Transverse colon (tissue), 4 donors: Measurements from ENCODE around the gene MYZAP. TPM values are rescaled to one million over a fixed set of nuclear protein-coding genes. Genes with fewer than 3 reads are reported as not detected.

ENCODE experiments used
- DNase-seq: peaks from one replicate; pipeline ENCODE4 v3.0.0-alpha.2; 2019
- H3K27ac ChIP-seq, 4 donors: fragments of 200-600 bp; sonication (generic); 2 replicates each; pipeline ENCODE4 v1.5.1; 2016 to 2018; ENCODE audit warnings: inconsistent platforms in 4 of 4
- H3K27me3 ChIP-seq: fragments of 200-600 bp; sonication (generic); 2 replicates; pipeline ENCODE4 v1.5.1; 2017; ENCODE audit warnings: inconsistent platforms
- H3K36me3 ChIP-seq, 4 donors: fragments of 200-600 bp; sonication (generic); 2 replicates each; pipeline ENCODE4 v1.5.1; 2017 to 2019; ENCODE audit warnings: inconsistent platforms in 4 of 4
- H3K4me1 ChIP-seq, 4 donors: fragments of 200-600 bp; sonication (generic); 2 replicates each; pipeline ENCODE4 v1.5.1; 2017 to 2020; ENCODE audit warnings: inconsistent platforms in 4 of 4
- H3K4me3 ChIP-seq, 4 donors: fragments of 200-600 bp; sonication (generic); 1 replicate in 1 of 4; 2 replicates in 3 of 4; pipeline versions ENCODE4 v1.5.1 to v1.6.1; 2017 to 2019; ENCODE audit warnings: inconsistent platforms in 4 of 4
- H3K9me3 ChIP-seq, 2 donors: fragments of 200-600 bp; sonication (generic); 2 replicates each; pipeline ENCODE4 v1.5.1; 2017 to 2019; ENCODE audit warnings: inconsistent platforms in 2 of 2
- EP300 ChIP-seq: sonication (generic); formaldehyde crosslinking; IDR thresholded peaks from one replicate; pipeline ENCODE4 v1.6.1; 2017; ENCODE audit warnings: antibody characterized with exemption, low read depth
- POLR2A ChIP-seq: fragments of 450-650 bp; IDR thresholded peaks from one replicate; pipeline ENCODE4 v1.6.1; 2016; ENCODE audit warnings: antibody characterized with exemption, mild to moderate bottlenecking, moderate library complexity
- POLR2AphosphoS5 ChIP-seq, 3 donors: sonication (generic); formaldehyde crosslinking; IDR thresholded peaks; one replicate each; pipeline ENCODE4 v1.6.1; 2016; ENCODE audit warnings: antibody characterized with exemption in 3 of 3
- WGBS, 2 donors: methylation state at CpG; one replicate each; pipeline ENCODE4 v1.1.5; 2018; ENCODE audit warnings: low coverage in 1 of 2; 5-methylcytosine and 5-hydroxymethylcytosine counted together
- in situ Hi-C, 4 donors: fragments of 200-750 bp; cut with MboI; loops; one replicate each; pipeline versions ENCODE4 v1.15.0 to v1.15.1; 2017; ENCODE audit warnings: low sequenced_read_pairs in 3 of 4, low pct_ligation_motif_present in 1 of 4, low pct_unique_long_range_greater_than_20kb in 1 of 4
- intact Hi-C: fragments of 100-400 bp; cut with DNase I; formaldehyde crosslinking; loops from one replicate; pipeline ENCODE4 v1.15.1; 2023; ENCODE audit warnings: low total_unique reads
- total RNA-seq, 4 donors: library from RNA; depleted of rRNA; stranded (reverse); fragments of >200 nt; gene quantifications; one replicate each; pipeline ENCODE4 v1.1.0, GENCODE V29; 2016
- TF ChIP-seq, protein P1 (sequence below), 5 experiments: fragments of 200-600 bp in 3 of 5; fragments of 450-650 bp in 2 of 5; sonication (generic) in 3 of 5; IDR thresholded peaks; 1 replicate in 2 of 5; 2 replicates in 3 of 5; pipeline ENCODE4 v1.5.1; 2016 to 2017; ENCODE audit warnings: antibody characterized with exemption in 5 of 5, inconsistent platforms in 3 of 5, mild to moderate bottlenecking in 2 of 5, moderate library complexity in 1 of 5

MYZAP gene
- total RNA-seq, 4 donors from 2014 or later, result 1.00 to 24.3 (median 10.7) TPM

DNA sequence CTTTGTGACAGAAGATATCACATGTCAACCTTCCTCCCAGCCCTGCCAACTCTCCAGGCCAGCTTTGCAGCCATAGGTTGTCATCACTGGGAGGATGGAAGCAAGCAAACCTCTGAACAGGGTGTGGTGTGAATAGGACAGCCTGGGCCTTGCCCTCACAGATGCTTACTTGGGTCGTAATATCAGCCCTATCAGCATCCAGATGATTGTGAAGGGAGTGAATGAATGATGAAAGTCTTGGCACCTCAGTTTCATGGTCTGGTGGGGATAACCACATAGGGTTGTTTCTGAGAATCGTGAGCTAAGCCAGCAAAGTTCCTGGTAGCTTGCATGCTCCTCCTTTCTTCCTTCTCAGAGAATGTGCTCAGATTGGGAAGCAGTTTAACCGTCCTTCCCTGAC, 59.7 kb downstream of the MYZAP start:
- Histone ChIP-seq H3K4me3 (no peak overlapping the region), H3K4me1 (no peaks in the 10 kb centered on the region), H3K36me3 (no peaks in the 10 kb centered on the region), H3K27ac (no peak overlapping the region), H3K27me3 (no peaks in the 10 kb centered on the region), H3K9me3 (no peaks in the 10 kb centered on the region)
- intact Hi-C loops (no loop called here), in situ Hi-C loops (loop anchor here in 3 of 4 donors (25.0 kb wide), 2 partner anchors 211 to 411 kb away; partner anchors contain the start of gene ALDH1A2 (in 1 of the 3))
- no peak for TF ChIP-seq EP300
- TF ChIP-seq POLR2AphosphoS5 (IDR thresholded peaks at IDR 0.05), result no peak
- WGBS, 2 donors, result 70 to 100% methylated on average over 1 to 3 of the region's 3 CpGs
- no peak for DNase-seq

DNA sequence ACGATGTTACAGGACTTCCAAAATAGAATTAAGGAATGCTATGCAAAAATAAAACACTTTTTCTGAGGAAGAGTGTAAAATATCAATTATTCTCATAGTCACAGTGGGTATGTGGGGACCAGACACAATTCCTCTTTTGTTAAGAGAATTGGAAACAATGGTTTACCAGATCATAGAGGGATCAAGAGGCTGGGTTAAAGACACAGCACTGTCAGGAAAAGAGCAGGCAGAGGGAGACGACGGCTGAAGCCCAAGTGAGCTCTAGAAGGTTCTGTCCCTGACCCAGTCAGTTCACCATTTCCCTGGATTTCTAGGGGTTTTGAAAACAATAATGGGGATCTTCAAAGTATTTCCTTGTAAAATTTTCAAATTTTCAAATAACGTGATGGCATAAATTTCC, 60.8 kb downstream of the MYZAP start:
- TF ChIP-seq, protein P1, sequence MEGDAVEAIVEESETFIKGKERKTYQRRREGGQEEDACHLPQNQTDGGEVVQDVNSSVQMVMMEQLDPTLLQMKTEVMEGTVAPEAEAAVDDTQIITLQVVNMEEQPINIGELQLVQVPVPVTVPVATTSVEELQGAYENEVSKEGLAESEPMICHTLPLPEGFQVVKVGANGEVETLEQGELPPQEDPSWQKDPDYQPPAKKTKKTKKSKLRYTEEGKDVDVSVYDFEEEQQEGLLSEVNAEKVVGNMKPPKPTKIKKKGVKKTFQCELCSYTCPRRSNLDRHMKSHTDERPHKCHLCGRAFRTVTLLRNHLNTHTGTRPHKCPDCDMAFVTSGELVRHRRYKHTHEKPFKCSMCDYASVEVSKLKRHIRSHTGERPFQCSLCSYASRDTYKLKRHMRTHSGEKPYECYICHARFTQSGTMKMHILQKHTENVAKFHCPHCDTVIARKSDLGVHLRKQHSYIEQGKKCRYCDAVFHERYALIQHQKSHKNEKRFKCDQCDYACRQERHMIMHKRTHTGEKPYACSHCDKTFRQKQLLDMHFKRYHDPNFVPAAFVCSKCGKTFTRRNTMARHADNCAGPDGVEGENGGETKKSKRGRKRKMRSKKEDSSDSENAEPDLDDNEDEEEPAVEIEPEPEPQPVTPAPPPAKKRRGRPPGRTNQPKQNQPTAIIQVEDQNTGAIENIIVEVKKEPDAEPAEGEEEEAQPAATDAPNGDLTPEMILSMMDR (IDR thresholded peaks at IDR 0.05), result no peak
- TF ChIP-seq POLR2AphosphoS5 (IDR thresholded peaks at IDR 0.05) (no peak), POLR2A (no peak), EP300 (no peak)
- whole genome bisulfite sequencing, 2 donors, result 81 to 86% methylated on average over 4 of the region's 4 CpGs
- in situ Hi-C loops (loop anchor here in 3 of 4 donors (25.0 kb wide), 2 partner anchors 210 to 410 kb away; partner anchors contain the start of gene ALDH1A2 (in 1 of the 3)), intact Hi-C loops (no loop called here)
- H3K27ac ChIP-seq, result no peak overlapping the region
- H3K9me3 ChIP-seq, result no peaks in the 10 kb centered on the region
- H3K27me3 ChIP-seq, result no peaks in the 10 kb centered on the region
- H3K4me1 ChIP-seq, result no peaks in the 10 kb centered on the region
- no peaks in the 10 kb centered on the region for H3K36me3 ChIP-seq
- H3K4me3 ChIP-seq, result no peak overlapping the region
- DNase-seq, result no peak

DNA sequence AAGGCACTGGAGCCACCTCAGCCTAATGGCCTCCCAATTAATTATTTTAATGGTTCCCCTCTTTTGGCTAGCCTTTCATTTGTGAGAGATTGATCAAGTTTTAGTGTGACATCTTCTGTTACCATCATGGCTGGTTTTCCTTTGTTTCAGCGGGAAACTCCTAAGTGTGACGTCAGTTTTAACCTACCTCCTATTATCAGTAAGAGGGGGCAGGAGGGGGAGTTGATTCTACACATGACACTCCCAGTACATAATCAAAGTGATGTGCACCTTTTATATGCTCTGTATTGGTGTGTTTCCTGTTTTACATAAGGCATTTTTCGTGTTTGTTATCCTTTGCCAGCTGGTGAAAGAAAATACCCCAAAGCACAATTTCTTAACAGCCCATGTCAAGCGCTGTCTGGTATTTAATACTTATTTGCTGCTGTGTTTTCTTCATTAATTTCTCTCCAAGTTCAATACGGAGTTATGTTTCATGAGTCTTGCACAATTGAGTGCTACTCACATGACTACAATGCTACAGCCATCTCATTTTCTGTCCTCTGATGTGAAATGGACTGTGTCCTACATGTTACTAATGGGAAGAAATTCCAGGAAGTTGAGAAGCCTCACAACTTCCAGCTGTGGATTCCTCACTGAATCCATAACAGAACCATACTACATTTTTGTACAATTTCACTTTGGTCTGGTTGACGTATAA, 62.6 kb downstream of the MYZAP start:
- in situ Hi-C loops (loop anchor here in 3 of 4 donors (25.0 kb wide), 2 partner anchors 208 to 408 kb away; partner anchors contain the start of gene ALDH1A2 (in 1 of the 3)), intact Hi-C loops (no loop called here)
- H3K36me3 ChIP-seq, result no peaks in the 10 kb centered on the region
- WGBS, 2 donors, result 83 to 88% methylated on average over 6 of the region's 6 CpGs
- no peak overlapping the region for H3K4me3 ChIP-seq
- no peak for DNase-seq
- H3K4me1 ChIP-seq, result no peaks in the 10 kb centered on the region
- no peak for TF ChIP-seq POLR2AphosphoS5 (IDR thresholded peaks at IDR 0.05)
- no peak for TF ChIP-seq EP300
- TF ChIP-seq POLR2A, result no peak
- TF ChIP-seq, protein P1 (IDR thresholded peaks at IDR 0.05), result no peak
- H3K27ac ChIP-seq, result no peak overlapping the region
- no peaks in the 10 kb centered on the region for H3K9me3 ChIP-seq
- no peaks in the 10 kb centered on the region for H3K27me3 ChIP-seq

DNA sequence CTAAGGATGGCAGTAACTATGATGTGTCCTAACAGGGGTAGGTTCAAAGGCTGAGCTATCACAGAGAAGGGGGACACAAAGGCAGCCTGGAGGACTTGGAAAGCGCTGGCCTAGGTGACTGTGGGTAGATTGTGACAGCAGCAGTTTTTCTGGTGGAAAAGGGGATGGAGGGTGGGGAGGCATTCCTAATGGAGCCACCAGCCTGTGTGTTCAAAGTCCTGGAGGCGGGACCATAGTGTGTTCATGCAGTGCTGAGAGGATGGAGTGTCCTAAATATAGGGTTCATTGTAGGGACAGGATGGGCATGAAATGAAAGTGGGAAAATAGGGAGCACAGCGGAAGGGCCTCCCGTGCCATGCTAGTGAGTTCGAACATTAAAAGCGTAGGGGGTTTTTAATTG, 63.3 kb downstream of the MYZAP start:
- H3K9me3 ChIP-seq, result no peaks in the 10 kb centered on the region
- no peak for TF ChIP-seq POLR2AphosphoS5 (IDR thresholded peaks at IDR 0.05)
- TF ChIP-seq, protein P1 (IDR thresholded peaks at IDR 0.05), result no peak
- intact Hi-C loops, result no loop called here
- no peaks in the 10 kb centered on the region for H3K4me1 ChIP-seq
- no peak for DNase-seq
- H3K27ac ChIP-seq, result no peak overlapping the region
- no peak overlapping the region for H3K4me3 ChIP-seq
- in situ Hi-C loops, result loop anchor here in 3 of 4 donors (25.0 kb wide), 2 partner anchors 207 to 407 kb away; partner anchors contain the start of gene ALDH1A2 (in 1 of the 3)
- H3K36me3 ChIP-seq, result no peaks in the 10 kb centered on the region
- no peaks in the 10 kb centered on the region for H3K27me3 ChIP-seq
- 75 to 88% methylated on average over 6 of the region's 6 CpGs for WGBS, 2 donors
